Tibial nerve (tissue), 4 donors: ENCODE data around the gene ADCY3.

ENCODE experiments used
- EP300 ChIP-seq, 2 donors: sonication (generic); formaldehyde crosslinking; IDR thresholded peaks; one replicate each; pipeline ENCODE4 v1.6.1; 2017; ENCODE audit warnings: antibody characterized with exemption in 2 of 2, mild to moderate bottlenecking in 1 of 2
- POLR2A ChIP-seq, 2 donors: fragments of 450-650 bp; IDR thresholded peaks; one replicate each; pipeline ENCODE4 v1.6.1; 2017; ENCODE audit warnings: antibody characterized with exemption in 2 of 2, mild to moderate bottlenecking in 2 of 2, moderate library complexity in 2 of 2
- TF ChIP-seq, protein P1 (sequence below), 5 experiments: fragments of 200-600 bp in 3 of 5; fragments of 450-650 bp in 2 of 5; sonication (generic) in 3 of 5; IDR thresholded peaks; one replicate each; pipeline ENCODE4 v1.5.1; 2016 to 2019; ENCODE audit warnings: antibody characterized with exemption in 5 of 5, mild to moderate bottlenecking in 3 of 5, moderate library complexity in 2 of 5

DNA sequence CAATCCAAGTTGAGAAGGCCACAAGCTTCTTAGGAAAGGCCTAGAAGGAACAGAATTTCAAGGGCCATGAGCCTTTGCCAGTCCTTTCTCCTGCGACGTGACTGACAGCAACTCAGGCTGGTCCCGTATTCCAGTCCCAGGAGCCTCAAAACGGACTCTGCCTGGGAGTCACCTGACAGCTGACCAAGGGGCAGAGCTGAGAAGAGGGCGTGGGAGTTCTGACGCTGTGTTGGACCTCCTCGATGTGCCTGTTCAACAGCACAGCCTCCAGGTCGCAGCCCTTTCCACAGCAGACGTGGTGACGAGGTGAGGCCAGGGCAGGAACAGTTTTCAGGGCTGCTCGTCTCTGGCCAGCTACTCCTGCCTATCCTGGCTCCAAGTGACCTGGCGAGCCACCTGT, 89.3 kb downstream of the ADCY3 start:
- TF ChIP-seq, protein P1, sequence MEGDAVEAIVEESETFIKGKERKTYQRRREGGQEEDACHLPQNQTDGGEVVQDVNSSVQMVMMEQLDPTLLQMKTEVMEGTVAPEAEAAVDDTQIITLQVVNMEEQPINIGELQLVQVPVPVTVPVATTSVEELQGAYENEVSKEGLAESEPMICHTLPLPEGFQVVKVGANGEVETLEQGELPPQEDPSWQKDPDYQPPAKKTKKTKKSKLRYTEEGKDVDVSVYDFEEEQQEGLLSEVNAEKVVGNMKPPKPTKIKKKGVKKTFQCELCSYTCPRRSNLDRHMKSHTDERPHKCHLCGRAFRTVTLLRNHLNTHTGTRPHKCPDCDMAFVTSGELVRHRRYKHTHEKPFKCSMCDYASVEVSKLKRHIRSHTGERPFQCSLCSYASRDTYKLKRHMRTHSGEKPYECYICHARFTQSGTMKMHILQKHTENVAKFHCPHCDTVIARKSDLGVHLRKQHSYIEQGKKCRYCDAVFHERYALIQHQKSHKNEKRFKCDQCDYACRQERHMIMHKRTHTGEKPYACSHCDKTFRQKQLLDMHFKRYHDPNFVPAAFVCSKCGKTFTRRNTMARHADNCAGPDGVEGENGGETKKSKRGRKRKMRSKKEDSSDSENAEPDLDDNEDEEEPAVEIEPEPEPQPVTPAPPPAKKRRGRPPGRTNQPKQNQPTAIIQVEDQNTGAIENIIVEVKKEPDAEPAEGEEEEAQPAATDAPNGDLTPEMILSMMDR (IDR thresholded peaks at IDR 0.05) = no peak
- no peak for TF ChIP-seq POLR2A (IDR thresholded peaks at IDR 0.05)
- no peak for TF ChIP-seq EP300 (IDR thresholded peaks at IDR 0.05)
